AG10803 (cell line): Measurements from ENCODE around the gene NRAP.

ENCODE experiments used
- DNase-seq: peaks from one replicate; pipeline ENCODE4 v3.0.0; 2010; ENCODE audit warnings: low read depth
- H3K4me3 ChIP-seq: 2 replicates; pipeline ENCODE4 v1.5.1; 2011; ENCODE audit warnings: mild to moderate bottlenecking, low read length, control low read depth
- TF ChIP-seq, protein P1 (sequence below): conservative IDR thresholded peaks from 2 replicates; pipeline ENCODE4 v1.5.1; 2011; ENCODE audit warnings: mild to moderate bottlenecking, low read length, control low read depth, inconsistent platforms

The NRAP gene

DNA sequence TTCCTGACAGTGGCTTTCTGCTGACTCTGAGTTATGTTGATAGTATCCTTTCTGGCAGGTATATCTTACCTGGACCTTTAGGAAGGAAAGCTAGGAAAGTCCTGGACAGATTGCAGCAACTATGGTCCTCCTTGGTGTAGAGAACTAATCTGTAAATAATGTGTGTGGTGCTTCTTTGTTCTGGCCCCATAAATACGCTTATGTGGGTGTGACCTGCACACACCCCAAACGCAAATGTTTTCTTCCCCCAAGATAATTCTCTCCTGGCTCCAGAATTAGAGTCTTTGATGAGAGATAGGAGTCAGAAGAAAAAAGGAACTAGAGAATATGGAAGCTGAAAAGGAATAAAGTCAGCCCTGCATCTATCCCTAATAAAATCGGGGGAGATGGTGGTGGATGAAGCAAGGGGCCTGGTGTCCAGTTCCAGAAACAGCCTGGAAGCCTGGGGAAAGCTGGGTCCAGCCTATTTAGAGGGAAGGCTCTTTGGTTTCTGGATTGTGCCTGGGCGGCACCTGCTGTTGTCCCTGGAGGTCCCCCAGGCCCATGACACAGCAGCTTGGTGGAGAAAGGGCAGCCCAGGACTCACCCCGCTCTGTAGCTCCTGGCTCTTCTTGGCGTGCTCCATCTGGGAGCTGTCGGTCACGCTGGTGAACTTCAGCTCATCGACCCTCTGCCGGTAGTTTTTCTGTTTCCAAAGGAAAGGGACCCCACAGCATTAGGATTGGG lies 38.2 kb downstream of the NRAP start:
- no peak for DNase-seq
- H3K4me3 ChIP-seq, result no peak overlapping the region
- TF ChIP-seq, protein P1, sequence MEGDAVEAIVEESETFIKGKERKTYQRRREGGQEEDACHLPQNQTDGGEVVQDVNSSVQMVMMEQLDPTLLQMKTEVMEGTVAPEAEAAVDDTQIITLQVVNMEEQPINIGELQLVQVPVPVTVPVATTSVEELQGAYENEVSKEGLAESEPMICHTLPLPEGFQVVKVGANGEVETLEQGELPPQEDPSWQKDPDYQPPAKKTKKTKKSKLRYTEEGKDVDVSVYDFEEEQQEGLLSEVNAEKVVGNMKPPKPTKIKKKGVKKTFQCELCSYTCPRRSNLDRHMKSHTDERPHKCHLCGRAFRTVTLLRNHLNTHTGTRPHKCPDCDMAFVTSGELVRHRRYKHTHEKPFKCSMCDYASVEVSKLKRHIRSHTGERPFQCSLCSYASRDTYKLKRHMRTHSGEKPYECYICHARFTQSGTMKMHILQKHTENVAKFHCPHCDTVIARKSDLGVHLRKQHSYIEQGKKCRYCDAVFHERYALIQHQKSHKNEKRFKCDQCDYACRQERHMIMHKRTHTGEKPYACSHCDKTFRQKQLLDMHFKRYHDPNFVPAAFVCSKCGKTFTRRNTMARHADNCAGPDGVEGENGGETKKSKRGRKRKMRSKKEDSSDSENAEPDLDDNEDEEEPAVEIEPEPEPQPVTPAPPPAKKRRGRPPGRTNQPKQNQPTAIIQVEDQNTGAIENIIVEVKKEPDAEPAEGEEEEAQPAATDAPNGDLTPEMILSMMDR, result no peak

DNA sequence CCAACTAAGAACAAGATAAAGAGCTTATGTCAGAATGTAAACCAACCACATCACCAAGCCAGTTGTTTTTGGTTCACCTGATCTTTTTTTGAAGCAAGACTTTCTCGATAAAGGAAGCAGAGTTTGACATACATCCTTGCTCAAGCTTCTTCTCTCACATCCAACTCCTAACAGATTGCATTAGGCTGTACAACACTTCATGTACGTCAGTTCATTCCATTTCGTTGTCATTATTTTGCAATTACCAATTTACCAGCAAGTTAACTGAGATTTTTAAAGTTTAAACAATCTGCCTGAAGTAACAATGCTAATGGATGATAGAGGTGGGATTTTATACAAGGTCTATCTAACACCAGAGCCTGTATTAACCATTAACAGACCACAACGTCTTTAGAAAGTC lies 41.0 kb downstream of the NRAP start:
- TF ChIP-seq, protein P1, result no peak
- no peak overlapping the region for H3K4me3 ChIP-seq
- no peak for DNase-seq

DNA sequence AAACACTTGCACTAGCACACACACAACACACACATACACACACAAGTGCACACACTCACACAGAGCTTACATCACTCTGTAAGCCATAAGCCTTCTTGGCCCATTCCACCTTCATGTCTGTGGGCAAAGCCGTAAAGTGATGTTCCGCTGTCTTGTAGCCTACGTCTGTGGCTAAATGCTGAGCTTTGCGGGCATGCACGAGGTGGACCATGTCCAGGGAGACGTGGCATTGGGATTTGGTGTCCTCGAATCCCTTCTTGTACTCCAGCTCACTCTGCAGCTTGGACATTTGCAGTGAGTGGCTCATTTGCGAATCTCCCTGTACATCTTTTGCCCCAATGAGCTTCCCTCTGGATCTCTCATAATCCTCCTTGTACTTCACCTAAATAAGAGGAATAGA lies 42.0 kb downstream of the NRAP start:
- TF ChIP-seq, protein P1, result no peak
- no peak overlapping the region for H3K4me3 ChIP-seq
- no peak for DNase-seq

DNA sequence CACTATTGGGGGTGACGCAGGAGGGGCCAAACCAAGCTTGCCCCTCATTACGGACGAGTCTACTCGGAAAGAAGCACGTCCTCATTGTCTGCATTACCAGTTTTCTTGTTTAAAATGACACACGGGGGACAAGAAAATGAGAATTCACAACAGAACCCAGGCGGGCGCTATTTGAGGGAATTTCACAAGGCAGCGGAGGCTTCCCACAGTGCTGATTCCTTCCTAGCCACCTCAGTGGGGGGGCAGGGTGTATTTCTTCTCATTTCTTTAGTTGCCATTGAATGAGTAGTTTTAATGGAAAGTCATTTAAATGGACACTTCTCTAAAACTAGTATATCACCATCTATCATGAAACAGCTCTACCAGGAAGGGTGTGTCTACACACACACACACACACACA lies 42.9 kb downstream of the NRAP start:
- TF ChIP-seq, protein P1, result no peak
- DNase-seq, result no peak
- no peak overlapping the region for H3K4me3 ChIP-seq

DNA sequence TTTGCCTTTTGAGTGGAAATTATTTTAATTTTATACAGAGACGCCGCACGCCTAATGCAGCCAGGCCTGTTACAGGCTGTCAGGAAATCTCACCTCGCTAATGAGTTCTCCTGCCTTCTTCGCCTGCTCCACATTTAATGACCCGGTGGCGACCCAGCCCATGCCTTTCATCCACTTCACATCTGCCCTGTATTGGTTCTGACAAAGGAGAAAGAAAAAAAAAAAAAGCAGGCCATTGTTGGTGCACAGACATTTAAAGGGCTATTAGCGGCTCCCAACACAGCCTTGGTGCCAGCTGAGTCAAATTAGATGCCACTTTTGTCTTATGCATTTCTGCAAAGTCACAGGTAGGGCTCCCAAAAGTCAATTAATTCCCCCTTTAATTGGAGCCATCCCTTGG lies 43.3 kb downstream of the NRAP start:
- no peak for DNase-seq
- H3K4me3 ChIP-seq, result no peak overlapping the region
- TF ChIP-seq, protein P1, result no peak

DNA sequence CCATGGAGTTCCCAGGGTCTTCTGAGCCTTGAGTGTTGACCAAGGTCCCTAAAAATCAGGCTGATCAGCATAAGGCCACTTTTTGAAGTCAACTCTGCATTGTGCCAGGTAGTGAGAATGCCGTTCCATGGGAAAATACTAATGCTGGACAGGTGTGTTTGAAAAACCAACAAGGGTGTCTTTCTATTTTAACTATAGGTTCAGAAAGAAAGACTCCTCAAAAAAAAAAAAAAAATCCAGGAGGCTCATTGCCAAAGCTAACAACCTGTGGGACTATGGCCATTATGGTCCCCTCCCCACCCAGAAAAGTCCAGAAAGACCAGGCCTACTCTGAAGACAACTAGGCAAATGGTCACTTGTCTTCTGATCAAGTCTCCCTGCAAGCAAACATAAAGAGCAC lies 44.4 kb downstream of the NRAP start:
- TF ChIP-seq, protein P1, result no peak
- no peak overlapping the region for H3K4me3 ChIP-seq
- no peak for DNase-seq

DNA sequence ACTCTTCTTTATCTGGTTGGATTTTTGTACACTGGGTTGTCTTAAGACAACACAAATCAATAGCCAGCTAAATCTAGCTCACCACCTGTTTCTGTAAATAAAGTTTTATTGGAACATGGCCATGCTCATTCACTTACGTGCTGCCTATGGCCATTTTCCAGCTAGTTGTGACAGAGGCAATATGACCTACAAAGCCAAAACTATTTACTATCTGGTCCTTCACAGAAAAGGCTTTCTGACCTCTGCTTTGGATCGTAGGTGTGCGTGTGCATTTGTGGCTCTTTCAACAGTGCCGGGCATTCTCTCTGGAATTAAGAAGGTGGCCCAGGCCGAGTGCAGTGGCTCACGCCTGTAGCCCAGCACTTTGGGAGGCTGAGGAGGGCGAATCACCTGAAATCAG lies 45.5 kb downstream of the NRAP start:
- TF ChIP-seq, protein P1, result no peak
- no peak overlapping the region for H3K4me3 ChIP-seq
- no peak for DNase-seq
